Uterus (tissue), 4 donors: Measurements from ENCODE around the gene MAPK10. TPM values are rescaled to one million over a fixed set of nuclear protein-coding genes. Genes with fewer than 3 reads are reported as not detected.
A peak's percentile ranks its signal among the peaks of the same experiment; 100 is the strongest.

Experiments
- DNase-seq, 2 donors: peaks; one replicate each; pipeline ENCODE4 v3.0.0-alpha.2; 2019 to 2020
- H3K27ac ChIP-seq, 2 donors: fragments of 200-600 bp; sonication (generic); 1 replicate in 1 of 2; 2 replicates in 1 of 2; pipeline ENCODE4 v1.5.1; 2016 to 2018
- H3K27me3 ChIP-seq, 2 donors: fragments of 200-600 bp; sonication (generic); one replicate each; pipeline ENCODE4 v1.5.1; 2018 to 2019; ENCODE audit warnings: control low read depth in 1 of 2
- H3K36me3 ChIP-seq, 2 donors: fragments of 200-600 bp; sonication (generic); one replicate each; pipeline ENCODE4 v1.5.1; 2019; ENCODE audit warnings: control low read depth in 1 of 2
- H3K4me1 ChIP-seq, 2 donors: fragments of 200-600 bp; sonication (generic); one replicate each; pipeline ENCODE4 v1.5.1; 2018 to 2019; ENCODE audit warnings: control low read depth in 1 of 2
- H3K4me3 ChIP-seq, 2 donors: fragments of 200-600 bp; sonication (generic); 1 replicate in 1 of 2; 2 replicates in 1 of 2; pipeline ENCODE4 v1.5.1; 2018 to 2019; ENCODE audit warnings: mild to moderate bottlenecking in 1 of 2
- H3K9me3 ChIP-seq, 2 donors: fragments of 200-600 bp; sonication (generic); one replicate each; pipeline ENCODE4 v1.5.1; 2019; ENCODE audit warnings: control low read depth in 1 of 2
- CTCF ChIP-seq, 4 experiments: fragments of 200-600 bp in 2 of 4; fragments of 450-650 bp in 2 of 4; sonication (generic) in 2 of 4; IDR thresholded peaks; one replicate each; pipeline ENCODE4 v1.5.1; 2016 to 2019; ENCODE audit warnings: antibody characterized with exemption in 4 of 4, mild to moderate bottlenecking in 2 of 4, moderate library complexity in 1 of 4
- POLR2A ChIP-seq, 2 donors: fragments of 450-650 bp; IDR thresholded peaks; one replicate each; pipeline ENCODE4 v1.6.1; 2016; ENCODE audit warnings: antibody characterized with exemption in 2 of 2, mild to moderate bottlenecking in 1 of 2, moderate library complexity in 1 of 2
- intact Hi-C: fragments of 100-400 bp; cut with DNase I; formaldehyde crosslinking; loops from one replicate; pipeline ENCODE4 v1.15.1; 2023; ENCODE audit warnings: low total_unique reads
- total RNA-seq, 4 donors: library from RNA; depleted of rRNA in 3 of 4; stranded (reverse); fragments of >200 nt in 3 of 4; gene quantifications; one replicate each; pipeline versions ENCODE4 v1.1.0 to v1.2.4, GENCODE V29; 2014 to 2023
- donor health status: DM: yes; HTN: yes; CAD: no.

MAPK10 gene
- total RNA-seq, 4 donors from 2014 or later: 38.2 to 144 (median 73.0) TPM

DNA sequence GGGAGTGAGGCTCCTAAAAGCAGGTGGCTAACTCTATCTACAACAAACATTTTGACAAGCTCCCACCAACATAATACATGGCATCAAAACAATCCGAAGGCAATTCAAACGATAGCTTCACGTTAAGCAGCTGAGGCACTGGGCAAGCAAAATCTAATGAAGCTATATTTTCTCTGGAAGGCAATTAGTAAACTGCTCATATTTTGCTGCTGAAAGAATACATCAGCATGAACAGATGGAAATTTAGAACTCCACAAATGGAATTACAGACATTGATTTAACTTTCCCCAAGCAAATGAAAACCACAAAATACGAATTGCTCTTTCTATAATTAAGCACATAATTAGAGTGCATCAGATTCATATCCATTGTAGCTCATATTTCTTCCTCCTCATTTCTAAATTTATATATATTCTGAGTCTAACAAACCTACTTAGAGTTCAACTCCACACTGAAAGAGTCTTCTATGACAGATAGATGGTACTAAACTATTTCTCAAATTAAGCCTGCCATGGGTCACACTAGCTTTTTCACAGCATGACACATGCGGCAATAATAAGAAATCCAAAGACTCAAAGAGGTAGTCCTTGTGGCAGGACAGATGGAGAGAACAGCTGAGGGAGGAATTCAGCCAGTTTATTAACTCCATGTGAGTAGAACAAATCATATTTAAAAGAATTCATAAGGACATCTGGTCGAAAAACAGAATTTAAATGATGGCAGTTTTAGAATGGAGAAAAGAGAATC lies 305.4 kb downstream of the MAPK10 start:
- no peaks in the 10 kb centered on the region for H3K36me3 ChIP-seq
- intact Hi-C loops: no loop called here
- H3K4me1 ChIP-seq: no peaks in the 10 kb centered on the region
- no peak for TF ChIP-seq POLR2A (IDR thresholded peaks at IDR 0.05)
- no peak for TF ChIP-seq CTCF (IDR thresholded peaks at IDR 0.05)
- H3K27me3 ChIP-seq: no peaks in the 10 kb centered on the region
- no peak overlapping the region for H3K4me3 ChIP-seq
- no peaks in the 10 kb centered on the region for H3K9me3 ChIP-seq
- DNase-seq: no peak
- no peak overlapping the region for H3K27ac ChIP-seq

- Histone ChIP-seq H3K4me1 (no peaks in the 10 kb centered on the region), H3K9me3 (no peaks in the 10 kb centered on the region), H3K36me3 (no peaks in the 10 kb centered on the region), H3K27me3 (no peaks in the 10 kb centered on the region), H3K27ac (no peak overlapping the region), H3K4me3 (no peak overlapping the region)
- intact Hi-C loops: no loop called here
- TF ChIP-seq CTCF (IDR thresholded peaks at IDR 0.05) (no peak), POLR2A (IDR thresholded peaks at IDR 0.05) (no peak)
- DNase-seq: no peak
Measured at GRCh38 chr4:86050496-86050895, 309.4 kb downstream of the MAPK10 start.

DNA sequence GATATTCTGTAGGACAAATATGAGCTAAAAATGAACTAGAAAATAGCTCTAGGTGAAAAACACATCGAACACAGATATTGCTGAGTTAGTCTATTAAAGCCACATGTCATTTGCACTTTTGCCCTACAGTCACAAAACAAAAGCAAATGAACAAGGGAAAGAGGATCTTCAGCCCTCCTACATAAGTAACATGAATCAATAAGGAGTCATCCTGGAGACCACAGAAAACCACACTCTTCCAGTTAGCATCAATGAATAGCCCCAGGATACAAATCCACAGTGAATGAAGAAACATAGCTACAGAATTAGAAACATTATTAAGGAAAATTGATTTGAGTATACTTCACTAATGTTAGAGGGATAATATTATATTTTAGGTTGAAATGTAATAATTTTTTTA lies 311.4 kb downstream of the MAPK10 start:
- Histone ChIP-seq H3K27ac (no peak overlapping the region), H3K4me3 (no peak overlapping the region), H3K4me1 (no peaks in the 10 kb centered on the region), H3K36me3 (no peaks in the 10 kb centered on the region), H3K9me3 (no peaks in the 10 kb centered on the region), H3K27me3 (no peaks in the 10 kb centered on the region)
- intact Hi-C loops: no loop called here
- DNase-seq: no peak
- TF ChIP-seq CTCF (IDR thresholded peaks at IDR 0.05) (no peak), POLR2A (IDR thresholded peaks at IDR 0.05) (no peak)

DNA sequence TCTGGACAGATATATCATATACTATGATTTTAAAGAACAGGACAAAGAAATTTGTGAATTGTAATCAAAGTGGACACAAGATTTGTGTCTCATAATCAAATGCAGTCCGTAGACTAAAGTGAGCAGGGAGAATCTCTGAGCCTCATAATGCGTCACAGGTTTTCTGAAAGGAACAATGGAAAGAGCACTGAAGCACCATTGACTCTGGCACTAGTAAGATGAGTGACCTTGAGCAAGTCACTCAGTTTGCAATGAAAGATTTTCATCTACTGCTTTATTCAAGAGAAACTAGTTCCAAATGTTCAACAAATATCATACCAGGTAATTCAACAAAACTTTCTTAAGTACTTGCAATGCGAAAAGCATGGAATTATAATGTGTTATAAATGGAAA lies 315.3 kb downstream of the MAPK10 start:
- DNase-seq: no peak
- H3K27me3 ChIP-seq: no peaks in the 10 kb centered on the region
- no peaks in the 10 kb centered on the region for H3K9me3 ChIP-seq
- H3K4me1 ChIP-seq: no peaks in the 10 kb centered on the region
- intact Hi-C loops: no loop called here
- no peak overlapping the region for H3K27ac ChIP-seq
- H3K4me3 ChIP-seq: no peak overlapping the region
- TF ChIP-seq CTCF (IDR thresholded peaks at IDR 0.05) (no peak), POLR2A (IDR thresholded peaks at IDR 0.05) (no peak)
- H3K36me3 ChIP-seq: no peaks in the 10 kb centered on the region

DNA sequence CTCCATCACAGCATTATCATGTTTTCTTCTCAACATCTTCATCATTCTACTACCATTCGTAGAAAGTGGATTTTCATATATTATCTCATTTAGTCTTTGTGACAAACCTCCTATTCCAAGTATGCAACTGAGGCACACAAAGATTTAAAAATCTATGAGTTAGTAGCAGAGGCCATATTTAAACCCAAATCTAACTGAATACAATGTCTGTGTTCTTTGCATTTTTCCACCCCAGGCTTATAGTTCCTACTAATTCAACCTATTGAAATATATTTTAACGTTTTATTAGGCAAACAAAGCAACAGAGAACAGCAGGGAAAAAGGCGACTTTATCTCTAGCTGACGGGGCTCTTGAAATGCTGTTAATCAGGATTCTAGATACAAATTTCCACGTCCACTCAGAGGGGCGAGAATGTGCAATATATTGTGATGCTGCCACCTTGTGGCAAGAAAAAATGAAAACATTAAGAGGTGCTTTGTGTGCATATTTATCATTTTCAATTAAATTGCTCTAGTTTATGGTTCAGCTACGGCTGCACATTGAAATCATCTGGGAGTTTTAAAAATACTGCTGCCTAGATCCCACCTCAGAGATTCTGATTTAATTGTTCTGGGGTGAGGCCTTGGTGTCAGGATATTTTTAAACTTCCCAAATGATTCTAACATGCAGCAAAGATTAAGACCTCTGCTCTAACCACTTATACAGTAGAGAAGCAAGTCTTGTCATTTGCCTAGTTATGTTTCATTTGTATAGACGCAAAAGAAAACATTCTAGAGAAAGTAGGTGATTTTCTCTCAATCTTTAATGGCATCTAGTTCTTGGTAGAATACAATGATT lies 315.9 kb downstream of the MAPK10 start:
- H3K4me1 ChIP-seq: no peaks in the 10 kb centered on the region
- H3K27ac ChIP-seq: no peak overlapping the region
- H3K9me3 ChIP-seq: no peaks in the 10 kb centered on the region
- no peaks in the 10 kb centered on the region for H3K36me3 ChIP-seq
- TF ChIP-seq POLR2A (IDR thresholded peaks at IDR 0.05) (no peak), CTCF (IDR thresholded peaks at IDR 0.05) (peak; percentile 42 to 70 (median 58))
- no peaks in the 10 kb centered on the region for H3K27me3 ChIP-seq
- peak in 1 of 2 donors; percentile 28 for DNase-seq
- intact Hi-C loops: no loop called here
- H3K4me3 ChIP-seq: no peak overlapping the region
